IMR-90 (cell line): Measurements from ENCODE around the gene RORC.
"Not testable (repeated sequence)": the region's sequence is repeated elsewhere in the genome, so short reads cannot be mapped to it uniquely, and the experiment has no call there.

ENCODE experiments used
- MAZ ChIP-seq: IDR thresholded peaks from 2 replicates; pipeline ENCODE4 v1.6.1; 2012; ENCODE audit warnings: low read depth, mild to moderate bottlenecking, low read length, improper control_type of control experiment, moderate library complexity, borderline replicate concordance
- POLR2A ChIP-seq: IDR thresholded peaks from 2 replicates; pipeline ENCODE4 v1.6.1; 2012; ENCODE audit warnings: mild to moderate bottlenecking, low read depth, low read length
- RAD21 ChIP-seq: IDR thresholded peaks from 2 replicates; pipeline ENCODE4 v1.6.1; 2012; ENCODE audit warnings: low read length, improper control_type of control experiment
- SMC3 ChIP-seq: fragments of 150-350 bp; IDR thresholded peaks from 2 replicates; pipeline ENCODE4 v1.6.1; 2016; ENCODE audit warnings: low read depth, mild to moderate bottlenecking, antibody characterized with exemption, low read length, moderate library complexity
- TF ChIP-seq, protein P1 (sequence below): conservative IDR thresholded peaks from 2 replicates; pipeline ENCODE4 v1.5.1; 2012; ENCODE audit warnings: mild to moderate bottlenecking, low read depth, low read length, improper control_type of control experiment
- TF ChIP-seq, protein P2 (sequence below): fragments of 150-350 bp; IDR thresholded peaks from 2 replicates; pipeline ENCODE4 v1.6.1; 2016; ENCODE audit warnings: low read depth, mild to moderate bottlenecking, low read length, moderate library complexity, borderline replicate concordance

DNA sequence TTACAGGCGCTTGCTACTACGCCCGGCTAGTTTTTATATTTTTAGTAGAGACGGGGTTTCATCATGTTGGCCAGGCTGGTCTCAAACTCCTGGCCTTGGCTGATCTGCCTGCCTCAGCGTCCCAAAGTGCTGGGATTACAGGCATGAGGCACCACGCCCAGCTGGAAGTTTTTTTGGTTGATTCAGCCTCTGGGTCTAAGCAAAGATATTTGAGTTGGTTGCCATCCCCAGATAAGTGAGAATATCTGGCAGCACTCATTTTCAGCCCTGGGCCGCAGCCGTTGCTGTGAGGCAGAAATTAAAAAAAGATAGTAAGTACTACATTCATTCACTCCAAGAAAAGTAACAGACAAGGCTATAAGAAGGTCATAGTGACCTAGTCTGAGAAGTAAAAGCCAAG lies 23.9 kb upstream of the RORC start:
- TF ChIP-seq, protein P1, sequence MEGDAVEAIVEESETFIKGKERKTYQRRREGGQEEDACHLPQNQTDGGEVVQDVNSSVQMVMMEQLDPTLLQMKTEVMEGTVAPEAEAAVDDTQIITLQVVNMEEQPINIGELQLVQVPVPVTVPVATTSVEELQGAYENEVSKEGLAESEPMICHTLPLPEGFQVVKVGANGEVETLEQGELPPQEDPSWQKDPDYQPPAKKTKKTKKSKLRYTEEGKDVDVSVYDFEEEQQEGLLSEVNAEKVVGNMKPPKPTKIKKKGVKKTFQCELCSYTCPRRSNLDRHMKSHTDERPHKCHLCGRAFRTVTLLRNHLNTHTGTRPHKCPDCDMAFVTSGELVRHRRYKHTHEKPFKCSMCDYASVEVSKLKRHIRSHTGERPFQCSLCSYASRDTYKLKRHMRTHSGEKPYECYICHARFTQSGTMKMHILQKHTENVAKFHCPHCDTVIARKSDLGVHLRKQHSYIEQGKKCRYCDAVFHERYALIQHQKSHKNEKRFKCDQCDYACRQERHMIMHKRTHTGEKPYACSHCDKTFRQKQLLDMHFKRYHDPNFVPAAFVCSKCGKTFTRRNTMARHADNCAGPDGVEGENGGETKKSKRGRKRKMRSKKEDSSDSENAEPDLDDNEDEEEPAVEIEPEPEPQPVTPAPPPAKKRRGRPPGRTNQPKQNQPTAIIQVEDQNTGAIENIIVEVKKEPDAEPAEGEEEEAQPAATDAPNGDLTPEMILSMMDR, result not testable (repeated sequence)
- not testable (repeated sequence) for TF ChIP-seq MAZ, POLR2A, SMC3, RAD21
- TF ChIP-seq, protein P2, sequence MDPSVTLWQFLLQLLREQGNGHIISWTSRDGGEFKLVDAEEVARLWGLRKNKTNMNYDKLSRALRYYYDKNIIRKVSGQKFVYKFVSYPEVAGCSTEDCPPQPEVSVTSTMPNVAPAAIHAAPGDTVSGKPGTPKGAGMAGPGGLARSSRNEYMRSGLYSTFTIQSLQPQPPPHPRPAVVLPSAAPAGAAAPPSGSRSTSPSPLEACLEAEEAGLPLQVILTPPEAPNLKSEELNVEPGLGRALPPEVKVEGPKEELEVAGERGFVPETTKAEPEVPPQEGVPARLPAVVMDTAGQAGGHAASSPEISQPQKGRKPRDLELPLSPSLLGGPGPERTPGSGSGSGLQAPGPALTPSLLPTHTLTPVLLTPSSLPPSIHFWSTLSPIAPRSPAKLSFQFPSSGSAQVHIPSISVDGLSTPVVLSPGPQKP, result not testable (repeated sequence)
